Measurements from ENCODE around the gene CGB3. TPM values are rescaled to one million over a fixed set of nuclear protein-coding genes. Genes with fewer than 3 reads are reported as not detected.

The CGB3 gene
- total RNA-seq, 1 donor from 2014 or later = not detected

- TF ChIP-seq CTCF (IDR thresholded peaks at IDR 0.05; ENCODE audit: unreplicated experiment) = no peak
- no peak overlapping the region for H3K4me3 Mint-ChIP-seq (ENCODE audit: low read depth)
- H3K9me3 Mint-ChIP-seq (ENCODE audit: low read depth) = no peaks in the 10 kb centered on the region
- peak overlapping the region; percentile 65 for H3K27ac Mint-ChIP-seq
- DNase-seq (ENCODE audit: low spot score, unreplicated experiment) = no peak
- peaks cover 13% of the 10 kb centered on the region for H3K36me3 Mint-ChIP-seq (ENCODE audit: insufficient read depth)
- no peaks in the 10 kb centered on the region for H3K27me3 Mint-ChIP-seq
- H3K4me1 Mint-ChIP-seq (ENCODE audit: low read depth) = no peaks in the 10 kb centered on the region
These were observed 13.7 kb downstream of the CGB3 start for GRCh38 chr19:49010453-49010852.

- Mint-ChIP-seq H3K27me3 (no peaks in the 10 kb centered on the region), H3K4me1 (ENCODE audit: low read depth) (no peaks in the 10 kb centered on the region), H3K27ac (no peak overlapping the region), H3K36me3 (ENCODE audit: insufficient read depth) (peaks cover 14% of the 10 kb centered on the region), H3K9me3 (ENCODE audit: low read depth) (no peaks in the 10 kb centered on the region), H3K4me3 (ENCODE audit: low read depth) (no peak overlapping the region)
- TF ChIP-seq CTCF (IDR thresholded peaks at IDR 0.05; ENCODE audit: unreplicated experiment) = no peak
- DNase-seq (ENCODE audit: low spot score, unreplicated experiment) = no peak
These were observed 14.3 kb downstream of the CGB3 start for GRCh38 chr19:49009828-49010227.

- no peaks in the 10 kb centered on the region for H3K9me3 Mint-ChIP-seq (ENCODE audit: low read depth)
- DNase-seq (ENCODE audit: low spot score, unreplicated experiment) = no peak
- H3K27me3 Mint-ChIP-seq = no peaks in the 10 kb centered on the region
- no peak for TF ChIP-seq CTCF (IDR thresholded peaks at IDR 0.05; ENCODE audit: unreplicated experiment)
- H3K27ac Mint-ChIP-seq = no peak overlapping the region
- H3K4me1 Mint-ChIP-seq (ENCODE audit: low read depth) = no peaks in the 10 kb centered on the region
- H3K36me3 Mint-ChIP-seq (ENCODE audit: insufficient read depth) = peaks cover 10% of the 10 kb centered on the region
- H3K4me3 Mint-ChIP-seq (ENCODE audit: low read depth) = no peak overlapping the region
These were observed 17.2 kb downstream of the CGB3 start for GRCh38 chr19:49006905-49007304.

GRCh38 chr19:49004964-49005614, 19.0 kb downstream of the CGB3 start:
- no peaks in the 10 kb centered on the region for H3K27me3 Mint-ChIP-seq
- H3K9me3 Mint-ChIP-seq (ENCODE audit: low read depth) = no peaks in the 10 kb centered on the region
- H3K4me3 Mint-ChIP-seq (ENCODE audit: low read depth) = no peak overlapping the region
- no peaks in the 10 kb centered on the region for H3K4me1 Mint-ChIP-seq (ENCODE audit: low read depth)
- DNase-seq (ENCODE audit: low spot score, unreplicated experiment) = no peak
- peaks cover 8% of the 10 kb centered on the region for H3K36me3 Mint-ChIP-seq (ENCODE audit: insufficient read depth)
- H3K27ac Mint-ChIP-seq = no peak overlapping the region
- no peak for TF ChIP-seq CTCF (IDR thresholded peaks at IDR 0.05; ENCODE audit: unreplicated experiment)

- no peak for TF ChIP-seq CTCF (IDR thresholded peaks at IDR 0.05; ENCODE audit: unreplicated experiment)
- Mint-ChIP-seq H3K27me3 (no peaks in the 10 kb centered on the region), H3K36me3 (ENCODE audit: insufficient read depth) (peaks cover 10% of the 10 kb centered on the region), H3K27ac (no peak overlapping the region), H3K4me3 (ENCODE audit: low read depth) (no peak overlapping the region), H3K4me1 (ENCODE audit: low read depth) (no peaks in the 10 kb centered on the region), H3K9me3 (ENCODE audit: low read depth) (no peaks in the 10 kb centered on the region)
- DNase-seq (ENCODE audit: low spot score, unreplicated experiment) = no peak
These were observed 20.0 kb downstream of the CGB3 start for GRCh38 chr19:49004133-49004532.
